Keratinocyte (primary cell): Measurements from ENCODE around the gene PRXL2A. TPM values are rescaled to one million over a fixed set of nuclear protein-coding genes. Genes with fewer than 3 reads are reported as not detected.

Experiments used
- DNase-seq: peaks from one replicate; pipeline ENCODE4 v3.0.0-alpha.2; 2011; ENCODE audit warnings: low read depth, missing footprints, low spot score
- FAIRE-seq: peaks from 2 replicates; lab custom pipeline; 2011; peaks lifted over from hg19 to GRCh38; lab: Jason Lieb, UNC
- H2AFZ ChIP-seq: 2 replicates; pipeline ENCODE4 v1.6.0; 2012; ENCODE audit warnings: low read length, control low read depth, inconsistent platforms; ENCODE audit not compliant: control insufficient read depth
- H3K27ac ChIP-seq: 2 replicates; pipeline ENCODE4 v1.5.1; 2011; ENCODE audit warnings: low read length; ENCODE audit not compliant: control insufficient read depth, insufficient read depth
- H3K27me3 ChIP-seq: 3 replicates; pipeline ENCODE4 v1.6.0; 2011; ENCODE audit warnings: low read length; ENCODE audit not compliant: control insufficient read depth, insufficient read depth; ENCODE audit errors: extremely low read depth
- H3K36me3 ChIP-seq, 2 experiments: 2 replicates in 1 of 2; 3 replicates in 1 of 2; pipeline ENCODE4 v1.5.1; 2011; ENCODE audit warnings: low read length in 2 of 2, mild to moderate bottlenecking in 1 of 2; ENCODE audit not compliant: control insufficient read depth in 2 of 2, insufficient read depth in 2 of 2; ENCODE audit errors: extremely low read depth in 1 of 2
- H3K4me1 ChIP-seq: 3 replicates; pipeline ENCODE4 v1.5.1; 2011; ENCODE audit warnings: low read length; ENCODE audit not compliant: control insufficient read depth, insufficient read depth; ENCODE audit errors: extremely low read depth
- H3K4me2 ChIP-seq: 3 replicates; pipeline ENCODE4 v1.6.0; 2011; ENCODE audit warnings: low read depth, low read length; ENCODE audit not compliant: control insufficient read depth, insufficient read depth; ENCODE audit errors: extremely low read depth
- H3K4me3 ChIP-seq, 3 experiments: fragments of 200-600 bp in 1 of 3; sonication (generic) in 1 of 3; 2 replicates in 2 of 3; 3 replicates in 1 of 3; pipeline ENCODE4 v1.5.1; 2011 to 2016; ENCODE audit warnings: low read length in 3 of 3, mild to moderate bottlenecking in 3 of 3, control low read depth in 2 of 3, inconsistent platforms in 1 of 3, low read depth in 1 of 3, mixed read lengths in 1 of 3, mixed run types in 1 of 3, moderate library complexity in 1 of 3; ENCODE audit not compliant: control insufficient read depth in 2 of 3, insufficient read depth in 2 of 3; ENCODE audit errors: extremely low read depth in 1 of 3
- H3K79me2 ChIP-seq: 2 replicates; pipeline ENCODE4 v1.6.0; 2012; ENCODE audit warnings: low read length; ENCODE audit not compliant: control insufficient read depth, insufficient read depth
- H3K9ac ChIP-seq: 3 replicates; pipeline ENCODE4 v1.6.0; 2011; ENCODE audit warnings: low read length; ENCODE audit not compliant: control insufficient read depth, insufficient read depth; ENCODE audit errors: extremely low read depth
- H3K9me1 ChIP-seq: 3 replicates; pipeline ENCODE4 v1.6.0; 2011; ENCODE audit warnings: low read length; ENCODE audit not compliant: control insufficient read depth, insufficient read depth; ENCODE audit errors: extremely low read depth
- H3K9me3 ChIP-seq: 2 replicates; pipeline ENCODE4 v1.5.1; 2012; ENCODE audit warnings: low read depth, low read length; ENCODE audit not compliant: control insufficient read depth
- H4K20me1 ChIP-seq: 3 replicates; pipeline ENCODE4 v1.6.0; 2011; ENCODE audit warnings: low read length; ENCODE audit not compliant: control insufficient read depth, insufficient read depth; ENCODE audit errors: extremely low read depth
- EZH2 ChIP-seq: IDR thresholded peaks from one replicate; pipeline ENCODE4 v1.6.1; 2012; ENCODE audit warnings: inconsistent platforms, mild to moderate bottlenecking, low read length, moderate library complexity
- dilution Hi-C: fragments of 300-500 bp; cut with MboI; formaldehyde crosslinking; loops from one replicate; pipeline ENCODE4 v1.7.0; 2020; ENCODE audit warnings: low sequenced_read_pairs; ENCODE audit not compliant: extremely low pct_ligation_motif_present
- polyA plus RNA-seq, 5 experiments: library from polyadenylated mRNA; depleted of rRNA in 3 of 5; stranded (reverse) in 3 of 5; stranded (forward) in 1 of 5; unstranded in 1 of 5; fragments of >200 nt; gene quantifications; 1 replicate in 1 of 5; 2 replicates in 3 of 5; 3 replicates in 1 of 5; pipeline versions ENCODE4 v1.2.1 to v1.2.3, GENCODE V29; 2011 to 2012; ENCODE audit warnings: missing spikeins in 2 of 5, low read depth in 1 of 5, low replicate concordance in 1 of 5
- TF ChIP-seq, protein P1 (sequence below), 3 experiments: IDR thresholded peaks in 1 of 3; conservative IDR thresholded peaks in 1 of 3; optimal IDR thresholded peaks in 1 of 3; 2 replicates in 2 of 3; 3 replicates in 1 of 3; pipeline versions ENCODE3 to v1.5.1; 2011; ENCODE audit warnings: low read length in 3 of 3, mild to moderate bottlenecking in 3 of 3, moderate library complexity in 2 of 3, control low read depth in 1 of 3, inconsistent platforms in 1 of 3; ENCODE audit not compliant: insufficient read depth in 2 of 3; ENCODE audit errors: extremely low read depth in 1 of 3

PRXL2A gene
- polyA plus RNA-seq, 1 donor (not counting 4 experiments of a cell fraction or from before 2014, with no cell fraction given): 71.6 TPM

DNA sequence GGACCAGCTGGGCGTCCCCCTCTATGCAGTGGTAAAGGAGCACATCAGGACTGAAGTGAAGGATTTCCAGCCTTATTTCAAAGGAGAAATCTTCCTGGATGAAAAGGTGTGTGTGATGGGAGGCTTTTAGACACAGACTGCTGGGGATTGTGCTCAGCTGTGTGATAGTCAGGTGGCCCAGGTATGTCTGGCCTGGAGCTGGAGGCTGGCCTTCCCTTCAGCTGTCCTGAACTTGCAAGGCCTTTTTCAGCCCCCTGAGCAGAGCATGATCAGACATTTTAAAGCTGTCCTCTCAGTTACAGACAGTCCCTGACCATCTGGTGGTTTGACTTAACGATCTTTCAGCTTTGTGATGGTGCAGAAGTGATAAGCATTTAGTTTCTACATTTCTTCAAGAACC, 17.6 kb downstream of the PRXL2A start:
- Histone ChIP-seq H3K36me3 (peaks cover 7 to 10% of the 10 kb centered on the region in 2 experiments), H3K9me3 (no peaks in the 10 kb centered on the region), H3K27ac (no peak overlapping the region), H3K4me3 (no peak overlapping the region), H3K79me2 (no peaks in the 10 kb centered on the region), H3K27me3 (no peaks in the 10 kb centered on the region), H2AFZ (no peak overlapping the region), H3K4me1 (peaks cover 13% of the 10 kb centered on the region), H3K4me2 (no peak overlapping the region), H3K9me1 (no peaks in the 10 kb centered on the region), H4K20me1 (no peaks in the 10 kb centered on the region), H3K9ac (no peak overlapping the region)
- no peak for TF ChIP-seq EZH2
- TF ChIP-seq, protein P1, sequence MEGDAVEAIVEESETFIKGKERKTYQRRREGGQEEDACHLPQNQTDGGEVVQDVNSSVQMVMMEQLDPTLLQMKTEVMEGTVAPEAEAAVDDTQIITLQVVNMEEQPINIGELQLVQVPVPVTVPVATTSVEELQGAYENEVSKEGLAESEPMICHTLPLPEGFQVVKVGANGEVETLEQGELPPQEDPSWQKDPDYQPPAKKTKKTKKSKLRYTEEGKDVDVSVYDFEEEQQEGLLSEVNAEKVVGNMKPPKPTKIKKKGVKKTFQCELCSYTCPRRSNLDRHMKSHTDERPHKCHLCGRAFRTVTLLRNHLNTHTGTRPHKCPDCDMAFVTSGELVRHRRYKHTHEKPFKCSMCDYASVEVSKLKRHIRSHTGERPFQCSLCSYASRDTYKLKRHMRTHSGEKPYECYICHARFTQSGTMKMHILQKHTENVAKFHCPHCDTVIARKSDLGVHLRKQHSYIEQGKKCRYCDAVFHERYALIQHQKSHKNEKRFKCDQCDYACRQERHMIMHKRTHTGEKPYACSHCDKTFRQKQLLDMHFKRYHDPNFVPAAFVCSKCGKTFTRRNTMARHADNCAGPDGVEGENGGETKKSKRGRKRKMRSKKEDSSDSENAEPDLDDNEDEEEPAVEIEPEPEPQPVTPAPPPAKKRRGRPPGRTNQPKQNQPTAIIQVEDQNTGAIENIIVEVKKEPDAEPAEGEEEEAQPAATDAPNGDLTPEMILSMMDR (optimal IDR thresholded peaks at IDR 0.05 in 1 of 3, IDR thresholded peaks at IDR 0.05 in 1 of 3, conservative IDR thresholded peaks at IDR 0.05 in 1 of 3; ENCODE audit: extremely low read depth in 1 of 3, insufficient read depth in 2 of 3, low read length in 3 of 3): no peak
- DNase-seq (no peak), FAIRE-seq (no peak)
- dilution Hi-C loops: no loop called here

DNA sequence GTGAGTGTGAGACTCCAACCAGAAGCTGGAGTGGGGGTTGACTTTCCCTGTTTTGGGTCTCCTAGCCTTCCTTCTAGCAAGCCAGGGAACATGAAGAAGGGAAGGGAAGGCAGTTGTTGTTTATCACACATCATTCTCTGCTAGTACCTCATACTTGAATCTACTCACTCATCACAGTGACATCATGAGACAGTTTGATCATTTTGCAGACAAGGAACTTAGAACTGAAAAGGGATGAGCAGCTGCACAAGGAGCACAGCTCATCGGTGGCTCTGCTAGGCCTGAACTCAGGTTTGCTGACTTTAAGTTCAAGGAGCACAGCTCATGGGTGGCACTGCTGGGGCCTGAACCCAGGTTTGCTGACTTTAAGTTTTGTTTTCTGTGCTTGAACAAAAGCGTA, 19.2 kb downstream of the PRXL2A start:
- Histone ChIP-seq H3K9me3 (no peaks in the 10 kb centered on the region), H3K9me1 (no peaks in the 10 kb centered on the region), H3K4me1 (peaks cover 13% of the 10 kb centered on the region), H3K4me2 (no peak overlapping the region), H3K4me3 (no peak overlapping the region), H2AFZ (no peak overlapping the region), H3K79me2 (no peaks in the 10 kb centered on the region), H3K9ac (no peak overlapping the region), H3K27me3 (no peaks in the 10 kb centered on the region), H3K36me3 (peaks cover 4 to 11% of the 10 kb centered on the region in 2 experiments), H3K27ac (no peak overlapping the region), H4K20me1 (no peaks in the 10 kb centered on the region)
- no peak for TF ChIP-seq EZH2
- TF ChIP-seq, protein P1 (optimal IDR thresholded peaks at IDR 0.05 in 1 of 3, IDR thresholded peaks at IDR 0.05 in 1 of 3, conservative IDR thresholded peaks at IDR 0.05 in 1 of 3; ENCODE audit: extremely low read depth in 1 of 3, insufficient read depth in 2 of 3, low read length in 3 of 3): no peak
- DNase-seq: no peak
- dilution Hi-C loops: no loop called here
- no peak for FAIRE-seq
